Lung (tissue), 12 donors: ENCODE measurements around the gene BNC1. TPM values are rescaled to one million over a fixed set of nuclear protein-coding genes. Genes with fewer than 3 reads are reported as not detected.

Source experiments
- ATAC-seq: fragments of 200-7000 bp; cut with Tn5 transposase; one replicate; pipeline ENCODE4 v1.9.1; 2020; ENCODE audit warnings: moderate number of reproducible peaks; ENCODE audit not compliant: insufficient read depth, low FRiP score
- DNase-seq, 3 donors: peaks; one replicate each; pipeline ENCODE4 v3.0.0-alpha.2; 2013 to 2017
- H3K27ac ChIP-seq, 2 donors: one replicate each; pipeline ENCODE4 v1.5.1; 2013; ENCODE audit warnings: mild to moderate bottlenecking in 2 of 2, moderate library complexity in 2 of 2, control low read depth in 1 of 2, inconsistent platforms in 1 of 2, low read depth in 1 of 2, low read length in 1 of 2
- H3K27me3 ChIP-seq, 3 donors: one replicate each; pipeline ENCODE4 v1.5.1; 2013; ENCODE audit warnings: low read length in 2 of 3; ENCODE audit not compliant: control insufficient read depth in 3 of 3, insufficient read depth in 3 of 3
- H3K36me3 ChIP-seq, 4 donors: one replicate each; pipeline ENCODE4 v1.5.1; 2013; ENCODE audit warnings: low read length in 4 of 4, mild to moderate bottlenecking in 1 of 4, moderate library complexity in 1 of 4; ENCODE audit not compliant: control insufficient read depth in 4 of 4, insufficient read depth in 4 of 4
- H3K4me1 ChIP-seq, 5 donors: one replicate each; pipeline ENCODE4 v1.5.1; 2013; ENCODE audit warnings: low read length in 5 of 5, mild to moderate bottlenecking in 2 of 5, moderate library complexity in 1 of 5; ENCODE audit not compliant: control insufficient read depth in 5 of 5, insufficient read depth in 5 of 5
- H3K4me3 ChIP-seq: one replicate; pipeline ENCODE4 v1.5.1; 2013; ENCODE audit warnings: mild to moderate bottlenecking, control low read depth, moderate library complexity
- H3K9ac ChIP-seq, 2 donors: one replicate each; pipeline ENCODE4 v1.5.1; 2013; ENCODE audit warnings: low read length in 2 of 2, control low read depth in 1 of 2; ENCODE audit not compliant: insufficient read depth in 1 of 2
- H3K9me3 ChIP-seq, 4 donors: one replicate each; pipeline ENCODE4 v1.5.1; 2013; ENCODE audit warnings: low read length in 3 of 4, mild to moderate bottlenecking in 1 of 4, moderate library complexity in 1 of 4; ENCODE audit not compliant: control insufficient read depth in 4 of 4, insufficient read depth in 3 of 4
- WGBS, 2 donors: extraction: QIAGEN DNeasy Blood & Tissue Kit; methylation state at CpG; one replicate each; pipeline ENCODE4 v1.1.7; 2013; 5-methylcytosine and 5-hydroxymethylcytosine counted together
- polyA plus RNA-seq, 2 donors: library from polyadenylated mRNA; stranded (reverse); fragments of 200-250 nt; gene quantifications; one replicate each; pipeline ENCODE4 v1.2.1, GENCODE V29; 2013
- total RNA-seq, 2 donors: library from RNA; depleted of rRNA in 1 of 2; stranded (reverse); fragments of >200 nt in 1 of 2; gene quantifications; one replicate each; pipeline ENCODE4 v1.2.1, GENCODE V29; 2014 to 2021
- TF ChIP-seq, protein P1 (sequence below): IDR thresholded peaks from 2 replicates; pipeline ENCODE4 v1.5.1; 2012; ENCODE audit warnings: mild to moderate bottlenecking; ENCODE audit errors: control extremely low read depth, extremely low read depth
- donor health status: control.
- donor health status: control.
- donor health status: Bipolar disorder and iron deficiency.
- donor health status: healthy.
- donor health status: DM: yes; HTN: yes; CAD: no.

The BNC1 gene
- total and polyA plus RNA-seq, 4 donors = 0.23 to 0.93 (median 0.32) TPM

DNA sequence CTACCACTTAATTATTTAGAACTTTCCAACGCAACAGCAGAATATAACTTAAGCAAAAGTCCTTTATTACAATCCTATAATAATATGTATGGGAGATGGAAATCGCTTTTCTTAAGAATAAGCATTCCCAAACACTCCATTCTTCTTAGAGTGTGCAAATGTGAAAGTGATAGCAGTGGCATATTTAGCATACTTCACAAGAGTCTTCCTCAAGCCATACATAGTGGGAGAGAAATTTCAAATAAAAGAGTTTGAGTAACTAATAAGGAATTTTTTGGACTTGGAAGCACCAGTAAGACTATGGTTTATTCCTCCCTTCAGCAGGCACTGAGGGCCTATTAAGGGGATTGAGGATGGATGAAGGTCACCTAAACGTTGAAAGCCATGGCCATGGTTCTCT, 22.1 kb upstream of the BNC1 start:
- Histone ChIP-seq H3K36me3 (no peaks in the 10 kb centered on the region), H3K9ac (no peak overlapping the region), H3K27me3 (no peaks in the 10 kb centered on the region), H3K4me3 (no peak overlapping the region), H3K27ac (no peak overlapping the region), H3K4me1 (peaks cover 0 to 9% (median 0%) of the 10 kb centered on the region in 5 donors), H3K9me3 (no peaks in the 10 kb centered on the region)
- DNase-seq = no peak
- TF ChIP-seq, protein P1, sequence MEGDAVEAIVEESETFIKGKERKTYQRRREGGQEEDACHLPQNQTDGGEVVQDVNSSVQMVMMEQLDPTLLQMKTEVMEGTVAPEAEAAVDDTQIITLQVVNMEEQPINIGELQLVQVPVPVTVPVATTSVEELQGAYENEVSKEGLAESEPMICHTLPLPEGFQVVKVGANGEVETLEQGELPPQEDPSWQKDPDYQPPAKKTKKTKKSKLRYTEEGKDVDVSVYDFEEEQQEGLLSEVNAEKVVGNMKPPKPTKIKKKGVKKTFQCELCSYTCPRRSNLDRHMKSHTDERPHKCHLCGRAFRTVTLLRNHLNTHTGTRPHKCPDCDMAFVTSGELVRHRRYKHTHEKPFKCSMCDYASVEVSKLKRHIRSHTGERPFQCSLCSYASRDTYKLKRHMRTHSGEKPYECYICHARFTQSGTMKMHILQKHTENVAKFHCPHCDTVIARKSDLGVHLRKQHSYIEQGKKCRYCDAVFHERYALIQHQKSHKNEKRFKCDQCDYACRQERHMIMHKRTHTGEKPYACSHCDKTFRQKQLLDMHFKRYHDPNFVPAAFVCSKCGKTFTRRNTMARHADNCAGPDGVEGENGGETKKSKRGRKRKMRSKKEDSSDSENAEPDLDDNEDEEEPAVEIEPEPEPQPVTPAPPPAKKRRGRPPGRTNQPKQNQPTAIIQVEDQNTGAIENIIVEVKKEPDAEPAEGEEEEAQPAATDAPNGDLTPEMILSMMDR = no peak
- ATAC-seq = no peak
- 67 to 75% methylated on average over 3 of the region's 3 CpGs for WGBS, 2 donors

DNA sequence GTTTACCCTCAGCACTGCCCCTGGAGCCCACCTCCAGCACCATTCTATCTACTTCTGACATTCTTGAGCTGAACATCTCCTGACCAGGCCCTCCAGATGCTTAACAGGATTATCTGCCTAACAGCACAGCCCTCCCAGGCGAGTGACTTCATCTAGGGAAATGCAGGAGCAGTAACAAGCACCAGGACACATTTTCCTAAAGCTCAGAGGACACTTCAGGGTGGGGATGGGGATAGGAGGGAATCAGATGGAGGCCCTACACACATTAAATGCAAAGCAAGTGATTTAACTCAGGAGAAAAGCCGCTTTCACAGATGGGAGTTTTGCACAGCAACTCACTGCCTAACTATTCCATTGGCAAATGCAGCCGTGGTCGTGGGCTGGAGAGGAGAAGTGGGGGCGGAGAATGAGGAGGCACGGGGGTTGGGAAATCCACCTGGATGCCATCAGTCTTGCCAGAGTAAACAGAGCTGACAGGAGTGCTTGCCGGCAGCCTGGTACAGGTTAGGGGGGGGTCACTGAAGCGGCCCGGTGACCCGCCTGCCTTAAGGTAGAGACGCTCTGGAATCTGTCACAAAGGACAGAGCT, 21.3 kb upstream of the BNC1 start:
- no peaks in the 10 kb centered on the region for H3K27me3 ChIP-seq
- ATAC-seq = peak; percentile 53
- no peaks in the 10 kb centered on the region for H3K9me3 ChIP-seq
- H3K27ac ChIP-seq = no peak overlapping the region
- DNase-seq = peak in 2 of 3 donors; percentile 23 to 43
- H3K36me3 ChIP-seq = no peaks in the 10 kb centered on the region
- peaks cover 0 to 9% (median 0%) of the 10 kb centered on the region in 5 donors for H3K4me1 ChIP-seq
- no peak overlapping the region for H3K4me3 ChIP-seq
- WGBS, 2 donors = 30 to 42% methylated on average over 11 of the region's 11 CpGs
- H3K9ac ChIP-seq = no peak overlapping the region
- TF ChIP-seq, protein P1 = no peak

DNA sequence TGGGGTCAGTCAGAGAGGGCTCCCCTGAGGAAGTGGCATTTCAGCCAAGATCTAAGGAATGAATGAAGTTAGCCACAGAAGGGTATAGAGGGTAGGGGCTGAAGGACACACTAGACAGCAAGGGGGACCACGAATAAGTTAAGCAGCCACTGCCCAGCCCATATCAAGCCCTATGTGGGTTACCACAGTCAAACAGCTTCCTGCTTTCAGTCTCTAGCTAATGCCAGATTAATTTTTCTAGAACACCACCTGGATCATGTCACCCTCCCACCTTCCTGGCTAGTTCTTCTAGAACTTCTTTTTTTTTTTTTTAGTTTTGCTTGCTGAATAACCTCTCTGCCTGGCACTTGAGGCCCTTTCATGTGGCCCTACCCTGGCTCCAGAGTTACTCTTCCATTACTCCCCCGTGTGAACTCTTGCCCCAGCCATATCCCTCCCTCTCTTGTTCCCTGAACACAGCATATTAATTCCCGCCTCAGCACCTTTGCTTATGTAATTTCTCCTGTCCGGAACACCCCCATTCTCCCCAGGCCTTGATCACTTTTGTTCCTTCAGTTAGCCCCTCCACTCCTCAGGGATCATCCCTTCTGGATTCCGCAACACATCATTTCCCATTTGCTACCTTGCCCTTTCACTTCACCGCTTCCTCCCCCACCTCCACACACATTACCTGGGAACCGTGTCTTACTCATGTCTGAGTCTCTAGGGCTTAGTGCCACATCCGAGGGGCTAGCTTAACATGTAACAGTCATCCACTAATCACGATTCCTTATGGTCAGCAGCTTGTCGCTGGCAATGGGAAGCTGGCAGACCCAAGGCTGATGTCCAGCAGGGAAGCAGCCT, 20.6 kb upstream of the BNC1 start:
- ATAC-seq = peak; percentile 27
- H3K27ac ChIP-seq = no peak overlapping the region

More for the DNA sequence above, 20.6 kb upstream of the BNC1 start:
- Histone ChIP-seq H3K27me3 (no peaks in the 10 kb centered on the region), H3K4me1 (peaks cover 0 to 9% (median 0%) of the 10 kb centered on the region in 5 donors), H3K9ac (no peak overlapping the region), H3K9me3 (no peaks in the 10 kb centered on the region), H3K4me3 (no peak overlapping the region), H3K36me3 (no peaks in the 10 kb centered on the region)
- DNase-seq = no peak
- TF ChIP-seq, protein P1 = no peak
- WGBS, 2 donors = 51 to 58% methylated on average over 10 of the region's 10 CpGs
